Measurements from ENCODE around the gene KLHL42. TPM values are rescaled to one million over a fixed set of nuclear protein-coding genes. Genes with fewer than 3 reads are reported as not detected.

The KLHL42 gene
- total and polyA plus RNA-seq, 9 of the 15 experiments (the other 6 are each of a cell fraction or from before 2014, with no cell fraction given), result 1.5 to 11.8 (median 9.6) TPM

- TF ChIP-seq SIRT6 (IDR thresholded peaks at IDR 0.05; ENCODE audit: low read depth, low read length) (no peak), PTTG1 (tag; IDR thresholded peaks at IDR 0.05; ENCODE audit: low read depth) (peak; percentile 88), NR0B1 (IDR thresholded peaks at IDR 0.05; ENCODE audit: partially characterized antibody) (no peak), MAZ (CRISPR knock-in tag; conservative IDR thresholded peaks at IDR 0.05 in 1 of 2, IDR thresholded peaks at IDR 0.05 in 1 of 2) (peak in 1 of 2 experiments; percentile 69; a peak in 2 of 4 replicates), SNAPC5 (CRISPR knock-in tag; IDR thresholded peaks at IDR 0.05) (peak; percentile 50; the same call in 1 of the 2 replicates), FIP1L1 (IDR thresholded peaks at IDR 0.05; ENCODE audit: low read depth, low read length, poor library complexity, severe bottlenecking) (no peak), ZNF668 (CRISPR knock-in tag; IDR thresholded peaks at IDR 0.05) (peak; percentile 95), STAT5B (CRISPR knock-in tag; IDR thresholded peaks at IDR 0.05) (peak; percentile 65), POLR2AphosphoS5 (IDR thresholded peaks at IDR 0.05; ENCODE audit: control insufficient read depth, insufficient read depth, low read depth, low read length) (no peak), ZNF212 (CRISPR knock-in tag; IDR thresholded peaks at IDR 0.05) (no peak), ZFX (CRISPR knock-in tag; IDR thresholded peaks at IDR 0.05) (no peak), MAFG (tag; conservative IDR thresholded peaks at IDR 0.05) (peak; percentile 56), MAFK (IDR thresholded peaks at IDR 0.05; ENCODE audit: low read length) (peak; percentile 39; the same call in 1 of the 2 replicates), ZNF395 (CRISPR knock-in tag; IDR thresholded peaks at IDR 0.05) (peak; percentile 90), JUND (IDR thresholded peaks at IDR 0.05; ENCODE audit: borderline replicate concordance, low read depth, low read length) (no peak), JUND (tag; IDR thresholded peaks at IDR 0.05; ENCODE audit: borderline replicate concordance, low read depth, low read length) (peak; percentile 49; the same call in 1 of the 3 replicates), CCNT2 (IDR thresholded peaks at IDR 0.05; ENCODE audit: borderline replicate concordance, extremely low read depth, insufficient read length, low read depth, low read length) (no peak), ZNF583 (CRISPR knock-in tag; IDR thresholded peaks at IDR 0.05) (peak; percentile 83)
- TF ChIP-seq, protein P1, sequence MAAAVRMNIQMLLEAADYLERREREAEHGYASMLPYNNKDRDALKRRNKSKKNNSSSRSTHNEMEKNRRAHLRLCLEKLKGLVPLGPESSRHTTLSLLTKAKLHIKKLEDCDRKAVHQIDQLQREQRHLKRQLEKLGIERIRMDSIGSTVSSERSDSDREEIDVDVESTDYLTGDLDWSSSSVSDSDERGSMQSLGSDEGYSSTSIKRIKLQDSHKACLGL (CRISPR knock-in tag; IDR thresholded peaks at IDR 0.05; ENCODE audit: borderline replicate concordance, poor library complexity, severe bottlenecking), result peak; percentile 67
- TF ChIP-seq, protein P2, sequence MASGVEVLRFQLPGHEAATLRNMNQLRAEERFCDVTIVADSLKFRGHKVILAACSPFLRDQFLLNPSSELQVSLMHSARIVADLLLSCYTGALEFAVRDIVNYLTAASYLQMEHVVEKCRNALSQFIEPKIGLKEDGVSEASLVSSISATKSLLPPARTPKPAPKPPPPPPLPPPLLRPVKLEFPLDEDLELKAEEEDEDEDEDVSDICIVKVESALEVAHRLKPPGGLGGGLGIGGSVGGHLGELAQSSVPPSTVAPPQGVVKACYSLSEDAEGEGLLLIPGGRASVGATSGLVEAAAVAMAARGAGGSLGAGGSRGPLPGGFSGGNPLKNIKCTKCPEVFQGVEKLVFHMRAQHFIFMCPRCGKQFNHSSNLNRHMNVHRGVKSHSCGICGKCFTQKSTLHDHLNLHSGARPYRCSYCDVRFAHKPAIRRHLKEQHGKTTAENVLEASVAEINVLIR (CRISPR knock-in tag; IDR thresholded peaks at IDR 0.05), result peak; percentile 41; the same call in 1 of the 2 replicates
- TF ChIP-seq, protein P3, sequence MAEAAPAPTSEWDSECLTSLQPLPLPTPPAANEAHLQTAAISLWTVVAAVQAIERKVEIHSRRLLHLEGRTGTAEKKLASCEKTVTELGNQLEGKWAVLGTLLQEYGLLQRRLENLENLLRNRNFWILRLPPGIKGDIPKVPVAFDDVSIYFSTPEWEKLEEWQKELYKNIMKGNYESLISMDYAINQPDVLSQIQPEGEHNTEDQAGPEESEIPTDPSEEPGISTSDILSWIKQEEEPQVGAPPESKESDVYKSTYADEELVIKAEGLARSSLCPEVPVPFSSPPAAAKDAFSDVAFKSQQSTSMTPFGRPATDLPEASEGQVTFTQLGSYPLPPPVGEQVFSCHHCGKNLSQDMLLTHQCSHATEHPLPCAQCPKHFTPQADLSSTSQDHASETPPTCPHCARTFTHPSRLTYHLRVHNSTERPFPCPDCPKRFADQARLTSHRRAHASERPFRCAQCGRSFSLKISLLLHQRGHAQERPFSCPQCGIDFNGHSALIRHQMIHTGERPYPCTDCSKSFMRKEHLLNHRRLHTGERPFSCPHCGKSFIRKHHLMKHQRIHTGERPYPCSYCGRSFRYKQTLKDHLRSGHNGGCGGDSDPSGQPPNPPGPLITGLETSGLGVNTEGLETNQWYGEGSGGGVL (CRISPR knock-in tag; IDR thresholded peaks at IDR 0.05), result peak; percentile 70
These were observed 38.4 kb downstream of the KLHL42 start (continued) for GRCh38 chr12:27818401-27818918.

Measured in K562 (cell line).